K562 (cell line): ENCODE data around the gene LTBP1.

Experiments used
- BCLAF1 ChIP-seq, 2 experiments: fragments of 450-650 bp in 1 of 2; IDR thresholded peaks; 2 replicates each; pipeline ENCODE4 v1.6.1; 2011 to 2017; ENCODE audit warnings: low read depth in 2 of 2, antibody characterized with exemption in 1 of 2, borderline replicate concordance in 1 of 2, low read length in 1 of 2, mild to moderate bottlenecking in 1 of 2, mixed read lengths in 1 of 2; ENCODE audit not compliant: control insufficient read depth in 1 of 2
- CCAR2 ChIP-seq: fragments of 200-400 bp; formaldehyde crosslinking; IDR thresholded peaks from 2 replicates; pipeline ENCODE4 v1.6.1; 2017; ENCODE audit warnings: mild to moderate bottlenecking, low read depth, low read length
- CTCF ChIP-seq, 3 experiments: IDR thresholded peaks in 2 of 3; conservative IDR thresholded peaks in 1 of 3; 2 replicates each; pipeline ENCODE4 v1.5.1; 2011 to 2012; ENCODE audit warnings: low read length in 3 of 3, mild to moderate bottlenecking in 3 of 3, control low read depth in 2 of 3, improper control_type of control experiment in 1 of 3, inconsistent platforms in 1 of 3, low read depth in 1 of 3, mixed read lengths in 1 of 3, moderate library complexity in 1 of 3; ENCODE audit not compliant: insufficient read depth in 2 of 3
- EZH2 ChIP-seq: IDR thresholded peaks from 2 replicates; pipeline ENCODE4 v1.6.1; 2012; ENCODE audit warnings: low read depth, mild to moderate bottlenecking, inconsistent platforms, low read length, borderline replicate concordance
- FOXK1 ChIP-seq: sonication (generic); formaldehyde crosslinking; IDR thresholded peaks from 2 replicates; pipeline ENCODE4 v1.8.0; 2022; ENCODE audit warnings: missing genetic modification reagents, mild to moderate bottlenecking, borderline replicate concordance
- GTF2F1 ChIP-seq: IDR thresholded peaks from 2 replicates; pipeline ENCODE4 v1.6.1; 2011; ENCODE audit warnings: low read depth, low read length, improper control_type of control experiment
- HMG20A ChIP-seq: fragments of 450-650 bp; formaldehyde crosslinking; conservative IDR thresholded peaks from 2 replicates; pipeline ENCODE4 v1.4.0; 2020; ENCODE audit warnings: mild to moderate bottlenecking, mixed read lengths
- MCM7 ChIP-seq, 2 experiments: fragments of 450-650 bp; IDR thresholded peaks; 2 replicates each; pipeline ENCODE4 v1.6.1; 2016 to 2018
- NCOA4 ChIP-seq: fragments of 450-650 bp; IDR thresholded peaks from 2 replicates; pipeline ENCODE4 v1.6.1; 2018; ENCODE audit warnings: mild to moderate bottlenecking; ENCODE audit not compliant: partially characterized antibody
- PTRF ChIP-seq: fragments of 450-650 bp; IDR thresholded peaks from 2 replicates; pipeline ENCODE4 v1.6.1; 2016; ENCODE audit warnings: mild to moderate bottlenecking, missing genetic modification characterization, missing compliant biosample characterization
- RAD51 ChIP-seq: fragments of 450-650 bp; IDR thresholded peaks from 2 replicates; pipeline ENCODE4 v1.7.1; 2016; ENCODE audit warnings: low read depth, mild to moderate bottlenecking, borderline replicate concordance
- REST ChIP-seq, 2 experiments: fragments of 450-650 bp; formaldehyde crosslinking in 1 of 2; IDR thresholded peaks; 2 replicates each; pipeline versions ENCODE4 v1.4.0 to v1.6.1; 2014 to 2020; ENCODE audit warnings: mild to moderate bottlenecking in 2 of 2, borderline replicate concordance in 1 of 2, low read depth in 1 of 2
- ZC3H11A ChIP-seq: IDR thresholded peaks from 2 replicates; pipeline ENCODE4 v1.6.1; 2012; ENCODE audit warnings: low read depth, low read length, improper control_type of control experiment
- ZNF507 ChIP-seq: conservative IDR thresholded peaks from 2 replicates; pipeline ENCODE4 v1.6.1; 2017; ENCODE audit warnings: missing genetic modification characterization, missing compliant biosample characterization

- TF ChIP-seq PTRF (tag): no peak
- no peak for TF ChIP-seq CTCF (IDR thresholded peaks at IDR 0.05 in 2 of 3, conservative IDR thresholded peaks at IDR 0.05 in 1 of 3; ENCODE audit: insufficient read depth in 2 of 3, low read depth in 1 of 3, low read length in 3 of 3)
- no peak for TF ChIP-seq MCM7 (IDR thresholded peaks at IDR 0.05)
- no peak for TF ChIP-seq REST (IDR thresholded peaks at IDR 0.05; ENCODE audit: borderline replicate concordance)
- no peak for TF ChIP-seq REST (CRISPR knock-in tag; IDR thresholded peaks at IDR 0.05; ENCODE audit: low read depth)
- no peak for TF ChIP-seq NCOA4
- TF ChIP-seq GTF2F1: no peak
- no peak for TF ChIP-seq ZNF507 (tag)
- TF ChIP-seq CCAR2: no peak
- TF ChIP-seq RAD51: no peak
- no peak for TF ChIP-seq ZC3H11A
- no peak for TF ChIP-seq HMG20A (CRISPR knock-in tag)
- TF ChIP-seq BCLAF1 (IDR thresholded peaks at IDR 0.05; ENCODE audit: borderline replicate concordance in 1 of 2, control insufficient read depth in 1 of 2, low read depth in 2 of 2, low read length in 1 of 2): no peak
- no peak for TF ChIP-seq EZH2
- no peak for TF ChIP-seq FOXK1
These were observed 424.0 kb downstream of the LTBP1 start for GRCh38 chr2:33370636-33371265.
